Brain pericyte (primary cell): ENCODE measurements around the gene CIROP.
A peak's percentile ranks its signal among the peaks of the same experiment; 100 is the strongest.

Experiments
- DNase-seq: peaks from one replicate; pipeline ENCODE4 v3.0.0-alpha.2; 2012; ENCODE audit warnings: low read depth, low spot score

CIROP gene

GRCh38 chr14:23093991-23094665 is 10.7 kb downstream of the CIROP start:
- DNase-seq: no peak

DNA sequence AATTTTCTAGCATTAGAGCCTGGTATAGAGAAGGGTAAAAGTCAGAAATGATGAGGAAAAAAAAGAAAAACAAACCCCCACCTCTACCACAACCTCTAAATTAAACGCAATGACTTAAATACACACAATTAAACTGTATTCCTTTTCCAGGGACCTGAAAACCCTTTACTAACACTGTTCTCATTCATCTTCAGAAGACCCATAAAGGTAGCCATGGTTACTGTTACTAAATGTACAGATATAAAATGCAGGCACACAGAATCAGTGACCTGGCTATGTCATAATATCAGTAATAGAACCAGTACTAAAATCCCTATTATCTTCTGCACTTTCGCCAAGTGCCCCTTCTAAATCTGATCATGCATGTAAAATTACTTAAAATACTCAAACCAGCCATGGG is 11.3 kb downstream of the CIROP start:
- no peak for DNase-seq

DNA sequence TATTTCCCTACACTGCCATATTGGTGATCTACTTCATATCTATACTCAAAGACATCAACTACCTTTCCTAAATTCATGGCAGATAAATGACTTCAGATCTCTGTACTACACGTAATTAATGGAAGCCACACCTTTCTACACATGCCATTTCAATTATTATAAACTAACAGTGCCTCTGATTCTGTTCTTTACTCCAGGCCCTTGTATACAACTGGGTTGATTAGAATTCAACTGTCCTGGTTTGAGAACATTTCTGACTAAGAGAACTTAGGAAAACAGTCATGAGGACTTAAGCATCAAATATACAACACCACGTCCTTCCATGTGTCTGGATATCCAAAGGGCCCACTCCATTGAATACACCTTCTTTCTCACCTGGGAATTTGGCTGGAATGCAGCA is 11.7 kb downstream of the CIROP start:
- DNase-seq: no peak

DNA sequence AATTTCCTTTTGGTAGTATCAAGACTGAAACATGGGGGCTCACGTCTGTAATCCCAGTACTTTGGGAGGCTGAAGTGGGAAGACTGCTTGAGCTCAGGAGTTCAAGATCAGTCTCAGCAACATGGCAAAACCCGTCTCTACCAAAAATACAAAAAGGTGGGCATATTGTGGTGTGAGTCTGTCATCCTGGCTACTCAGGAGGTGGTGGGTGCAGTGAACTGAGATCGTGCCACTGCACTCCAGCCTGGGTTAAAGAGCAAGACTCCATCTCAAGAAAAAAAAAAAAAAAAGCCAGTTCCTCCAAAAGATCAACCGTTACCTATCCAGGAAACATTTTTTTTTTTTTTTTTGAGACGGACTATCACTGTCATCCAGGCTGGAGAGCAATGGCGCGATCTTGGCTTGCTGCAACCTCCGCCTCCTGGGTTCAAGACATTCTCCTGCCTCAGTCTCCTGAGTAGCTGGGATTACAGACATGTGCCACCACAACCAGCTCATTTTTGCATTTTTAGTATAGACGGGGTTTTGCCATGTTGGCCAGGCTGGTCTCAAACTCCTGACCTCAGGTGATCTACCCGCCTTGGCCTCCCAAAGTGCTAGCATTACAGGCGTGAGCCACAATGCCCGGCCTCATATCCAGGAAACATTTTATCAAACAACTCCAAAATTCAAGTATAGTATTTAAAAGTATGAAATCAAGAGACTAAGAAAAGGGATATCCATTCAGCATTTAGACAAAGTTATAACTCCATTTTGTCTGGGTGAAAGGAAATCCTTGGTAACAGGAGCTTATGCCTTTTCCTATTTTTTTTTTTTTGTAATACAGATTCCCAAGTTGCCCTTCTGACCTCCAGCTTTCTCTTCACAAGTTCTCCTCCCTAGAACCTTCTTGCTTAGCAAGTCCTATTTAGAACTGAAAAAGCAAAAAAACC is 13.2 kb downstream of the CIROP start:
- DNase-seq: no peak

DNA sequence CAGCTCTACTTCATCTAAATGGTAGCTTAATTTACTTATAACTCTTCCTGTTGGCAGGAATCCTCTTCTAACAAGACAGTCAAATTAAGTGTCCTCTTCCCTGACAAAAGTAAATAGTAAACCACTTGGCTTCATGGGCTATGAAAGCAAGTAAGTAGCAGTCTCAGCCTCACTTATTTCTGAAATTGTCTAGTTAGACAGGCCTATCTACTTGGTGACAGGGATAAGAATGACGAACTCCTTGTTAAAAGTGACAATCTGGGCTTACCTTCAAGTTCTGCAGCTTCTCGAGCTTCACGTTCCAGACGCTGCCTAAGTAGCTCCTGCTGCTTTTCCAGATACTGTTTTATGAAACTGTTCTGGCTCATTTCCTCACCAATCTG is 14.5 kb downstream of the CIROP start:
- no peak for DNase-seq

DNA sequence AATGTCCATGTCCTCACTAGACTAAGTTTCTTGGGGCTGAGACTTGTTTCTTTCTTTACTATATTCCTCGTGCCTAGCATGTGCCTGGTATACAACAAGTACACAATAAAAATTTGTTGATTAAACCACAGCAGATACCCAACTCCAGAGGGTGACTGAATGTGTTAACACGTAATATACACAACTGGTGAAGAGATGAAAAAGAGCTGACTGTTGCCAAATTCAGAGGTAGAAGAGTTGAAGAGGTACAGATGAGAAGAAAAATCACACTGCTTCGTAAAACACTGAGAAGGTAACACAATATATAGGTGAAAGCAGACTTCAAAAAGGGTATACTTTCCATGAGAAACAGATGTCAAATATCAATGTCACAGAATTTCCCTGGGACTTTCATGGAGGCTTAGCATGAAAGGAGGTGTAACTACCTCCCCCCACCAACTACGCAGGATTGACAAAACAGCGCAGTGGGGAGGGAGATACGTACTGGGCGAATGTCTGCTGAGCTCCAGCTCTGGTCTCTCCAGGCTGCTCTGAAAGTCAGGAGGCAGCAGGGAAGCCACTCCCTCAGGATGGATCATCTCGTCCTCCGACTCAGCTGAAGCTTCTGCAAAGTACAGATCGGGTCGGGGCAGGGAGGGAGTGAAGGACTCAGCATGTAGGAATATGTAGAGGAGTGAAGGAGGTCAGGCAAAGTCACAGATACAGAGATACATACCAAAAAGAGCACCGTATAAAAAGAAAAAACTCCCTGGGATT is 15.1 kb downstream of the CIROP start:
- no peak for DNase-seq

DNA sequence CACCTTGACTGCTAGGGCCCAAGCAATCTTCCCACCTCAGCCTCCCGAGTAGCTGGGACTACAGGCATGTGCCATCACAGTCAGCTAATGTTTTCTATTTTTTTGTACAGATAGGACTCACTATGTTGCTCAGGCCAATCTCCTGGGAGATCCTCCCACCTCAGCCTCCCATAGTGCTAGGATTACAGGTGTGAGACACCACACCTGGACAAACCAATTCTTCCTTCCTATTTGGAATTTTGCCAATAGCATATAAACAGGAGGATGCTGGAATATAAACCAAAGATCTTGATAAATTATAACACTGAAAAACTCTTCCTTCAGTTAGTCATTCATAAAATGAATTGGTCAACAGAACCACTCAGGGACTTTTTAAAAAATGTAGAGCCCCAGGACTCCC is 18.2 kb downstream of the CIROP start:
- DNase-seq: no peak

DNA sequence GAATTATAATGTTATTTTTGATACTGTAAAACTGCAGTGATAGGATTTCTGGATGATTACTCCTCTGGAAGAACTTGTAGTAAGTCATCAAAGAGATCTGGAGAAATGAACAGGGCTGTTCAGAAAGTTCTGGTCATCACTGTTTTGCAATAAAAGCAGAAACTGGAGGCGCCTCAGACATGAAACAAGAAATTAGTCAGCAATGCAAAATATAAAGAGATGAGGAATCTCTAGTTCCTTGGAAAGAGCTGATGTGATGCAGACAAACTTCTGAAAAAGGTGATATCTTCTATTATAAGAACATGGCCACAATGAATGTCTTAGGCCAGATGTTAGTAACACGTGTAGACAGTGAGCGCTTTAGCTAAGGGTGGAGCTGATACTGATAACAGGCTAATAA is 19.3 kb downstream of the CIROP start:
- no peak for DNase-seq

DNA sequence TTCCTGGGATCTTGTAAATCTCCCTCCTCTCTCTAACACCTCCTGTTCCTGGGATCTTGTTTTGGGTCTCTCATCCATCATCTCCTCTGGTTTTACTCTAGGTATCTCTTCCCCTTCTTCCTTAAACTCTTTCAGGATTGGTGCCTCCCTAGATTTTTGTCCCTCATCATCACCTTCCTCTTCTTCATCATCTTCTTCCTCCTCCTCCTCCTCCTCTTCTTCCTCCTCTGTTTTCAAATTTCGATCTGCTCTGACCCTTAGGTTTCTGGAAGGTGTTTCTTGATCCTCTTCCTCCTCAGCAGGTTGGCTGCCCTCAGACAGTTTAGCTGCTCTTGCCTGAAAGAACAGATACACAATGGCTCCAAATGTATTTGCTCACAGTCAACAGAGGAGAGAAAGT is 24.3 kb downstream of the CIROP start:
- no peak for DNase-seq

GRCh38 chr14:23079716-23080115 is 25.1 kb downstream of the CIROP start:
- DNase-seq: no peak

GRCh38 chr14:23078692-23079116 is 26.1 kb downstream of the CIROP start:
- DNase-seq: peak; percentile 74

DNA sequence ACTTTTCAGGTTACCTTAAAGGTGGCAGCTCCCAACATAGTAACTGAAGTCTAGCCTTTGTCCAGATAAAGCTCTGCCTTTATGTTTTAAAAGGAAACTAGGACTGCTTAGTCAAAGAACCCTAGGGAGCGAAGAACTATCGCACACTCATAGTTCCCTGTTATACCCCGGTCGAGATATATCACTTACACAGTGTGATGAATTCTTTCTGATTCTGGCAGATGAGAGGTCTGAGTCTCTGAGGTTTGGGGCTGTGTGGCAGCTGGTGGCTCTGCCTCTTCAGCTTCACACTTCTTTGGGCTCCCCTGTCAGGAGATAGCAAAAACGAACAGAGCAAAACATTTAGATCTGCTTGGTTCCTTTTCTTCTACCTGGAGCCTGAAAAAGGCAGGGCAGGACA is 26.8 kb downstream of the CIROP start:
- no peak for DNase-seq

DNA sequence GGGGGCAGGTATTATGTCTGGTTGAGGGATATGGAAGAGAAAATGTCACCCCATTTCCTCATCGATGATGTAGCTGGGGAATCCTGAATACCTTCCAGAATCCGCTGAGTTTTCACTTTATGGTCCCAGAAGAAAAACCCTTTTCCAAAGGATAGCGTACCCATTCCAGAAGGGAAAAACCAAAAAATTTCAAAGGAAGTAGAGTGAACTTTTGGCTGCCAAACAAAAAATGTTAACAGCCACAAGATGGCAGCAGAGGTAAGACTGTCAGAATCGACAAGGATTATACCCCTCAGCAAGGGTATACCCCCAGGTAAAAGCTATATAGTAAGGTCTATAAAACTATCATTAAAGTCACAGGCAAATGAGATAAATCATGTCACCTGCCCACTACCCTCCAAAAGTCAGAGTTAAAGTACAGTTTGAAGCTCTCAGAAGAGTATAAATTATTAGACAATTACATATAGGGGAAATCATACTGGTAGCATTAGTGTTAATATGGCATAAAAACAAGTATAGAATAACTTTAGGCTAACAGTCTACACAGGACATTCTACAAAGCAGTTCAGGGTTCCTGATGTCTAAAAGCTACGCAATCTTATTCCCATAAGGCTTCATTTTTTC is 27.9 kb downstream of the CIROP start:
- no peak for DNase-seq

DNA sequence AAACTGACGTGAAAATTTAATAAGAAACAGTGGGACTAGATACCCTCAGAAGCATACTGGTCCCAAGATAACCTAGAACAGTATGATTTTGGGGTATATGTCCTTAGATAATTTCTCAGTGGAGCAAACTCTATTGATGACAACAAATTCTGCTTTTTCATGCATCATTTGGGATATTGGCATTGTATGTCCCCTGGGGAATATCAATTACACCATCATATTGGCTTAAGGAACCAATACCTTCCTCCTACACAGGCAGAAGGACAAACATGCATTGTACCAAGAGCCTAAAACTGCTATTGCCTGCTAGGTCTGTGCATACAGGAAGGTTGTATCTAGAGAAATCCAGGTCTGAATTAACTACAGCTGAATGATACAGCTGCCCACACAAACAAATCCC is 29.9 kb downstream of the CIROP start:
- DNase-seq: no peak

DNA sequence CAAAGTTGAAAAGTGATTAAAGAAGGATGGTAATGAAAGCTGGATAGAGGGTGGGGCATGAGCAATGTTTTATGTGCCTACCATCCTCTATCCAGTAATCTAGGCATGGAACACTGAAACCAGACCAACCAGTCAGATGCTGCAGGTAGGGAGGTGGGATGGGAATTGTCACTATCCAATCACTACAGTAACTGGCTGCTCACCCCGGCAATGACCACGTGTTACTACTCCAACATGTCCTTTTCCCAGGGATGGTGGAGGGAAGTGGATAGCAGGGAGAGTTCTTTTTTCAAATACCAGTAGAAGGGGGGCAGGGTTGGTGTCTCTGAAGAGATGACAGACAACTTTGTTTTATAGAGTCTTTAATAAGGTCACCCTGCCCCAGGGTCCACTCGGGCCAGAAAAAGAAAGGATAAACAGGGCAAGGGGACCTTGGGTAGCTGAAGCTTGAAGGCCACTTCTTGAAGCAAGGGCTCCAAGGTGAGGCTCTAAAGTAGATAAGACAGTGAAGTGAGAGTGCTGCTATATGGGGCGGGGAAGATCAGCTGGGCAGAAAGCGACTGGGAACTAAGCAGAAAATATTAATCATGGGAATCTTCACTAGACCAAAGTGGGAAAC is 32.8 kb downstream of the CIROP start:
- DNase-seq: no peak

DNA sequence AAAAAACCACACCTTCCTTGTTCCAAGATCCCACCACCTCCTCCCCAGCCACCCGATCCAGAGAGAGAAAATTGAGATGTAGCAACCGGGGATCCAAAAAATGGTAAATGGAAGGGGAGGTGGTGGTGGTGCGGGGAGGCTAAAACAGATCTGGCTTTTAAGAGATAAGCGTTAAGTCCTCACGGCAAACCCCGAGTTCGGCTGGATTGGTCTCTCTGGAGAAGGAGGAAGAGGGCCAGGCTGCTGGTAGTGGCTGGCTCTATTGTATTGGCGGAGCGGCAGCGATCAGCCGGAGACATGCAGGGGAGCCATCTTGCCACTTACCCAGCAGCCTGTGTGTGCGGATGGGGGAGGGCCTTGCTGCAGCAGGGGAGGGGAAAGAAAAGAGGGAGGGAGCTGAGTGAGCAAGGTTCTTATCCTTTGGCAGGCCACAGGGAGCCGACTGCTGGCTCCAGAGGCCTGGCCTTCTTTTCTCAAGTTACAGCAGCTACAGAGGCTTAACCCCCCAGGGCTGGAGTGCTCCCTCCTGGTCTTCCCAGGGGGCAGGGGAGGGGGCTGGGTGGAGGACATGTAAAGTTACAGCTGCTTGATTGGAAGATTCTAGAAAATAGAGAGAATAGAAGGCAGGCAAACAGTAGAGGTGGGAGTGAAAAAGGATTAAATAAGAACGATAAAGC is 33.4 kb downstream of the CIROP start:
- DNase-seq: peak; percentile 77

DNA sequence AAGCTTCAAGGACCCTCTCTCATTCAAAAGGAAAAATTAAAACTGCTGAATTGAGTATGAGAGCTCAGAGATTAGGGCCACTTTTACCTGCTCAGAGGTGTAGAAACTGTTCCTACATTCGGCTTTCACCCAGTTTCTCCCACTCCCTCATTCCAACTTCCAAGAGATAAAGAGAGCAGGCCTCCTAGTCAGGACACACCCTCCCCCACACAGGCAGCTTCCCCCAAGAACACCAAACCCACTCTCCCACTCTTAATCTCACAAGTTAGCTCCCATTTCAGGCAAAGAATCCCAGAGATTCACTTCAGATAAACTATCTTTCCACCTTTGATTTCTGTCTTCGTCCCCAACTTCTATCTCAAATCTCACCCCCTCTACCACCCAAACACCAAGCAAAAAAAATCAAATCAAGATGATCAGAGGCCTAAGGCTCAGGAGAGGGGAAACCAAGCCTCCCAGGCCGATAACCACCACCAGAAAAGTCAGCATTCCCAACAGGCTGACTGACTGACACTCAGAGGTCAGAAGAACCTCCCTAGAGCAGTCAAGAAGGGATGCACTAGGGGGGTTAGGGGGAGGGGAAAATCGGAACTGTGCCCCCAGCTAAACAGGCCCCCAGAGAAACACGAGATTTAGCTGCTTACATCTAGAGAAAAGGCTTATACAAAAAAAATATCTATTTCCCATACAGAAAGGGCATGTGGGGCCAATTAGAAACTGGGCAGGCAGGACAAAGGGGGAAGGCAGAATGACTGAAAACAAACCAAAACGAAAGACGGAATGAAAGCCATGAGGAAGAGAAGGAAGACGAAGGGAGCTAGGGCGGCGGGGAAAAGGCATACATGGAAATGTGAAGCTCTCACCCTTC is 34.3 kb downstream of the CIROP start:
- DNase-seq: no peak

- no peak for DNase-seq
Observed at GRCh38 chr14:23069413-23069806, 35.4 kb downstream of the CIROP start.

DNA sequence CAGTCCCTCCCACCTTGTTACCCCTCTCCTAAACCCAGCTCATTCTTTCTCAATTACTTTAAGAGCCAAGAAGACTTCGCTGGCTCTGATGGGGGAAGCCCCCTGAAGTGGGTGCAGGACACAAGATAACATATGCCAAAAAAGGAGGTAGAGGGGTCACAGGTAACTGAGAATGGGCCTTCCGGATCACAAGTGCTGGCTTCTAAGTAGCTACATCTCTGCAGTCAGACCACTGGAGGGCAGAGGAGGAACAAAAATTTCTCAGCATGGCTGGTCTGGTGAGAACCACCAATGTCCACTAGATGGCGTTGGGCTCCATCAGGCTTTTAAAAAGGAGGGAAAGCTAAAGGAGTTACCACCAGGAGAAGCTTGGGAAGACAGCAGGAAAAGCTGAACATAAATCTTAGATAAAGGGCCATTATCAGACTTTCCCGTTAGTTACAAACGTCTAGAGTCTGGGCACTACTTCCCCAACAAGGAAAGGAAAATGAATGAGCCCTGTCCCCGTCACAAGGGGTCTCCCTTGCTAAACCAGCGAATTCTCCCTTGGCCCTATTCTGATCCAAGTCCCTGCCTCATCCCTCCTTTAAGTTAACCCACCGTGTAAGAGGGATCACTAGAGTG is 35.9 kb downstream of the CIROP start:
- peak; percentile 85 for DNase-seq
